Peyer's patch (tissue), 4 donors: Measurements from ENCODE around the gene ACTL10.

Source experiments
- POLR2A ChIP-seq, 2 donors: fragments of 450-650 bp; IDR thresholded peaks; one replicate each; pipeline ENCODE4 v1.5.1; 2017; ENCODE audit warnings: antibody characterized with exemption in 2 of 2, mild to moderate bottlenecking in 2 of 2, moderate library complexity in 2 of 2
- TF ChIP-seq, protein P1 (sequence below), 6 experiments: fragments of 450-650 bp in 4 of 6; fragments of 200-600 bp in 2 of 6; sonication (generic) in 1 of 6; IDR thresholded peaks; one replicate each; pipeline ENCODE4 v1.5.1; 2017 to 2019; ENCODE audit warnings: antibody characterized with exemption in 6 of 6, mild to moderate bottlenecking in 3 of 6, moderate library complexity in 1 of 6

- TF ChIP-seq, protein P1, sequence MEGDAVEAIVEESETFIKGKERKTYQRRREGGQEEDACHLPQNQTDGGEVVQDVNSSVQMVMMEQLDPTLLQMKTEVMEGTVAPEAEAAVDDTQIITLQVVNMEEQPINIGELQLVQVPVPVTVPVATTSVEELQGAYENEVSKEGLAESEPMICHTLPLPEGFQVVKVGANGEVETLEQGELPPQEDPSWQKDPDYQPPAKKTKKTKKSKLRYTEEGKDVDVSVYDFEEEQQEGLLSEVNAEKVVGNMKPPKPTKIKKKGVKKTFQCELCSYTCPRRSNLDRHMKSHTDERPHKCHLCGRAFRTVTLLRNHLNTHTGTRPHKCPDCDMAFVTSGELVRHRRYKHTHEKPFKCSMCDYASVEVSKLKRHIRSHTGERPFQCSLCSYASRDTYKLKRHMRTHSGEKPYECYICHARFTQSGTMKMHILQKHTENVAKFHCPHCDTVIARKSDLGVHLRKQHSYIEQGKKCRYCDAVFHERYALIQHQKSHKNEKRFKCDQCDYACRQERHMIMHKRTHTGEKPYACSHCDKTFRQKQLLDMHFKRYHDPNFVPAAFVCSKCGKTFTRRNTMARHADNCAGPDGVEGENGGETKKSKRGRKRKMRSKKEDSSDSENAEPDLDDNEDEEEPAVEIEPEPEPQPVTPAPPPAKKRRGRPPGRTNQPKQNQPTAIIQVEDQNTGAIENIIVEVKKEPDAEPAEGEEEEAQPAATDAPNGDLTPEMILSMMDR (IDR thresholded peaks at IDR 0.05), result no peak
- no peak for TF ChIP-seq POLR2A (IDR thresholded peaks at IDR 0.05)
Observed at GRCh38 chr20:33667245-33667675, 517 bp downstream of the ACTL10 start.
